HCT116 (cell line): ENCODE measurements around the gene VAMP3. TPM values are rescaled to one million over a fixed set of nuclear protein-coding genes. Genes with fewer than 3 reads are reported as not detected.

Source experiments
- ATAC-seq: fragments of 200-7000 bp; cut with Tn5 transposase; 2 replicates; pipeline ENCODE4 v1.9.1; 2020; ENCODE audit warnings: mild to moderate bottlenecking, moderate library complexity
- BruUV-seq: library from RNA; stranded (reverse); fragments of 400-500 nt; replicated peaks from 2 replicates; lab custom pipeline; 2021; lab: Mats Ljungman, UMichigan
- CTCF ChIA-PET: fragments of 300-600 bp; sonication (Branson Sonifier 250); formaldehyde crosslinking; loops from one replicate; lab custom pipeline; 2021; ENCODE audit warnings: antibody characterized with exemption; lab: Charles Lee
- POLR2A ChIA-PET: fragments of 300-600, 350-600 bp; sonication (Branson Sonifier 250); formaldehyde crosslinking; loops from one replicate; lab custom pipeline; 2021; ENCODE audit warnings: antibody characterized with exemption; lab: Charles Lee
- RAD21 ChIA-PET, 2 experiments: fragments of 300-600 bp; sonication (Branson Sonifier 250); formaldehyde crosslinking; loops; one replicate each; lab custom pipeline; 2023; ENCODE audit warnings: low total read pairs in 2 of 2; ENCODE audit not compliant: uncharacterized antibody in 2 of 2, unreplicated experiment in 2 of 2, low non-redundant PET in 1 of 2; lab: Charles Lee
- DNase-seq: peaks from one replicate; pipeline ENCODE4 v3.0.0-alpha.2; 2010; ENCODE audit warnings: low read depth, low spot score
- H2AFZ ChIP-seq: fragments of 200-600 bp; shearing (Covaris generic), sonication (generic); 2 replicates; pipeline ENCODE4 v1.6.1; 2017; ENCODE audit warnings: low read depth, mixed run types, mixed read lengths, antibody characterized with exemption, low read length; ENCODE audit not compliant: poor library complexity, severe bottlenecking
- H3K27ac ChIP-seq: 2 replicates; pipeline ENCODE4 v1.5.1; 2012; ENCODE audit warnings: low read depth, low read length
- H3K27me3 ChIP-seq: fragments of 200-600 bp; sonication (generic); 2 replicates; pipeline ENCODE4 v1.6.1; 2016; ENCODE audit warnings: mixed run types, low read length, mixed read lengths; ENCODE audit not compliant: insufficient read depth
- H3K36me3 ChIP-seq, 2 experiments: fragments of 200-500 bp in 1 of 2; fragments of 200-600 bp in 1 of 2; sonication (Bioruptor generic) in 1 of 2; sonication (generic) in 1 of 2; 2 replicates each; pipeline versions ENCODE4 v1.5.1 to v1.6.1; 2014 to 2016; ENCODE audit warnings: low read length in 2 of 2, inconsistent platforms in 1 of 2, mixed read lengths in 1 of 2, mixed run types in 1 of 2; ENCODE audit not compliant: insufficient read depth in 2 of 2, control insufficient read depth in 1 of 2
- H3K4me1 ChIP-seq, 2 experiments: fragments of 200-600 bp in 1 of 2; sonication (generic) in 1 of 2; 2 replicates each; pipeline versions ENCODE4 v1.5.1 to v1.6.1; 2012 to 2017; ENCODE audit warnings: low read length in 2 of 2, inconsistent platforms in 1 of 2, mild to moderate bottlenecking in 1 of 2, mixed read lengths in 1 of 2, mixed run types in 1 of 2, moderate library complexity in 1 of 2; ENCODE audit not compliant: insufficient read depth in 2 of 2, control insufficient read depth in 1 of 2
- H3K4me2 ChIP-seq: fragments of 200-600 bp; sonication (generic); 2 replicates; pipeline ENCODE4 v1.6.1; 2017; ENCODE audit warnings: mixed run types, low read length, mixed read lengths
- H3K4me3 ChIP-seq, 2 experiments: fragments of 200-600 bp in 1 of 2; sonication (generic) in 1 of 2; replicated peaks in 1 of 2; 2 replicates each; pipeline ENCODE4 v1.5.1; 2011 to 2016; ENCODE audit warnings: low read length in 2 of 2, control low read depth in 1 of 2, low read depth in 1 of 2, mild to moderate bottlenecking in 1 of 2, mixed read lengths in 1 of 2, mixed run types in 1 of 2
- H3K79me2 ChIP-seq: fragments of 200-600 bp; sonication (generic); 2 replicates; pipeline ENCODE4 v1.6.1; 2017; ENCODE audit warnings: mild to moderate bottlenecking, mixed run types, low read length, moderate library complexity, mixed read lengths; ENCODE audit not compliant: insufficient read depth
- H3K9ac ChIP-seq: fragments of 200-600 bp; sonication (generic); 2 replicates; pipeline ENCODE4 v1.6.1; 2016; ENCODE audit warnings: low read length, mixed read lengths
- H3K9me2 ChIP-seq: fragments of 200-600 bp; sonication (generic), shearing (Covaris generic); 2 replicates; pipeline ENCODE4 v1.6.1; 2017; ENCODE audit warnings: mixed run types, mild to moderate bottlenecking, moderate library complexity; ENCODE audit not compliant: insufficient read depth
- H3K9me3 ChIP-seq, 2 experiments: fragments of 200-500 bp in 1 of 2; fragments of 200-600 bp in 1 of 2; sonication (Bioruptor generic) in 1 of 2; sonication (generic) in 1 of 2; 2 replicates each; pipeline ENCODE4 v1.6.1; 2014 to 2017; ENCODE audit warnings: low read length in 2 of 2, mixed read lengths in 2 of 2, inconsistent platforms in 1 of 2, low read depth in 1 of 2, mild to moderate bottlenecking in 1 of 2, mixed run types in 1 of 2, moderate library complexity in 1 of 2; ENCODE audit not compliant: control insufficient read depth in 1 of 2, insufficient read depth in 1 of 2
- H4K20me1 ChIP-seq: fragments of 200-600 bp; sonication (generic), shearing (Covaris generic); 2 replicates; pipeline ENCODE4 v1.6.1; 2017; ENCODE audit warnings: mixed run types, mild to moderate bottlenecking, moderate library complexity; ENCODE audit not compliant: insufficient read depth
- ATF3 ChIP-seq: IDR thresholded peaks from 2 replicates; pipeline ENCODE4 v1.6.1; 2012
- CTCF ChIP-seq, 3 experiments: fragments of 200-600 bp in 1 of 3; sonication (generic) in 1 of 3; IDR thresholded peaks in 2 of 3; conservative IDR thresholded peaks in 1 of 3; 2 replicates each; pipeline ENCODE4 v1.5.1; 2012 to 2017; ENCODE audit warnings: low read depth in 2 of 3, low read length in 2 of 3, antibody characterized with exemption in 1 of 3, borderline replicate concordance in 1 of 3, control low read depth in 1 of 3, mild to moderate bottlenecking in 1 of 3, mixed read lengths in 1 of 3, mixed run types in 1 of 3, moderate library complexity in 1 of 3; ENCODE audit not compliant: insufficient read depth in 1 of 3
- EGR1 ChIP-seq: IDR thresholded peaks from 2 replicates; pipeline ENCODE4 v1.6.1; 2012; ENCODE audit warnings: low read depth
- ELF1 ChIP-seq: IDR thresholded peaks from 2 replicates; pipeline ENCODE4 v1.6.1; 2012; ENCODE audit warnings: low read depth, borderline replicate concordance
- EZH2 ChIP-seq: fragments of 200-600 bp; sonication (generic); IDR thresholded peaks from 2 replicates; pipeline ENCODE4 v1.6.1; 2017; ENCODE audit warnings: antibody characterized with exemption, mixed run types
- JUND ChIP-seq: IDR thresholded peaks from 2 replicates; pipeline ENCODE4 v1.6.1; 2012
- POLR2A ChIP-seq: IDR thresholded peaks from 2 replicates; pipeline ENCODE4 v1.7.0; 2011; ENCODE audit warnings: borderline replicate concordance; ENCODE audit not compliant: insufficient read depth, insufficient read length; ENCODE audit errors: extremely low read depth
- POLR2AphosphoS5 ChIP-seq: IDR thresholded peaks from 2 replicates; pipeline ENCODE4 v1.6.1; 2011; ENCODE audit warnings: mild to moderate bottlenecking, low read depth, low read length, moderate library complexity
- RAD21 ChIP-seq: IDR thresholded peaks from 2 replicates; pipeline ENCODE4 v1.6.1; 2012; ENCODE audit warnings: low read depth, mild to moderate bottlenecking
- REST ChIP-seq: IDR thresholded peaks from 2 replicates; pipeline ENCODE4 v1.6.1; 2012; ENCODE audit warnings: low read depth
- SIN3A ChIP-seq: IDR thresholded peaks from 2 replicates; pipeline ENCODE4 v1.6.1; 2012; ENCODE audit warnings: low read depth
- SP1 ChIP-seq: IDR thresholded peaks from 2 replicates; pipeline ENCODE4 v1.6.1; 2012; ENCODE audit warnings: low read depth
- SRF ChIP-seq: IDR thresholded peaks from 2 replicates; pipeline ENCODE4 v1.6.1; 2012; ENCODE audit warnings: low read depth
- YY1 ChIP-seq: IDR thresholded peaks from 2 replicates; pipeline ENCODE4 v1.6.1; 2011; ENCODE audit warnings: low read length, low read depth, moderate library complexity, mild to moderate bottlenecking; ENCODE audit not compliant: insufficient replicate concordance; ENCODE audit errors: extremely low read depth
- ZBTB33 ChIP-seq: IDR thresholded peaks from 2 replicates; pipeline ENCODE4 v1.6.1; 2011; ENCODE audit warnings: mild to moderate bottlenecking, low read length, moderate library complexity; ENCODE audit not compliant: insufficient replicate concordance; ENCODE audit errors: extremely low read depth
- ZFX ChIP-seq: fragments of 450-650 bp; IDR thresholded peaks from 2 replicates; pipeline ENCODE4 v1.6.1; 2017
- ZNF274 ChIP-seq: fragments of 200-500 bp; sonication (Bioruptor generic); IDR thresholded peaks from 2 replicates; pipeline ENCODE4 v1.6.1; 2014; ENCODE audit warnings: mild to moderate bottlenecking, low read depth, low read length, inconsistent platforms
- intact Hi-C: fragments of 100-400 bp; cut with micrococcal nuclease; formaldehyde crosslinking; loops from 2 replicates; pipeline ENCODE4 v1.10.0; 2022
- total RNA-seq: library from RNA; stranded (reverse); gene quantifications from one replicate; pipeline ENCODE4 v1.2.1, GENCODE V29; 2021; ENCODE audit not compliant: unreplicated experiment

The VAMP3 gene
- total RNA-seq, 1 experiment from 2014 or later: 79.3 TPM

- no peak for ATAC-seq
- Histone ChIP-seq H3K36me3 (0 out of 4 replicates have a peak, but pooled peaks cover 2 to 17% of the 10 kb centered on the region in 2 experiments), H3K79me2 (no peaks in the 10 kb centered on the region), H3K9ac (no peak overlapping the region), H3K27me3 (no peaks in the 10 kb centered on the region), H3K27ac (no peak overlapping the region), H4K20me1 (no peaks in the 10 kb centered on the region), H3K9me2 (no peaks in the 10 kb centered on the region), H3K9me3 (peaks cover 10 to 12% of the 10 kb centered on the region in 2 experiments; a peak in 3 of 4 replicates), H3K4me1 (peaks cover 3 to 11% of the 10 kb centered on the region in 2 experiments; a peak in 3 of 4 replicates), H3K4me3 (no peak overlapping the region), H2AFZ (no peak overlapping the region), H3K4me2 (no peak overlapping the region)
- CTCF ChIA-PET: no interaction called here
- no peak for DNase-seq
- intact Hi-C loops: no loop called here
- TF ChIP-seq ZNF274: no peak
- TF ChIP-seq RAD21: no peak
- no peak for TF ChIP-seq YY1
- no peak for TF ChIP-seq ATF3
- TF ChIP-seq POLR2A: no peak
- no peak for TF ChIP-seq SRF
- no peak for TF ChIP-seq EZH2
- no peak for TF ChIP-seq ZBTB33
- TF ChIP-seq REST: no peak
- TF ChIP-seq JUND: no peak
- TF ChIP-seq EGR1: no peak
- no peak for TF ChIP-seq SP1
- TF ChIP-seq ELF1: no peak
- no peak for TF ChIP-seq ZFX
- no peak for TF ChIP-seq SIN3A
- TF ChIP-seq CTCF (IDR thresholded peaks at IDR 0.05 in 2 of 3, conservative IDR thresholded peaks at IDR 0.05 in 1 of 3; ENCODE audit: borderline replicate concordance in 1 of 3, insufficient read depth in 1 of 3, low read depth in 2 of 3, low read length in 2 of 3): no peak
- TF ChIP-seq POLR2AphosphoS5: no peak
- RAD21 ChIA-PET: no interaction called here
- POLR2A ChIA-PET: no interaction called here
- no TSS peak for BruUV-seq
These were observed 42.7 kb downstream of the VAMP3 start for GRCh38 chr1:7813677-7814373.
